ENCODE results near the gene ATXN2. TPM values are rescaled to one million over a fixed set of nuclear protein-coding genes. Genes with fewer than 3 reads are reported as not detected.

Gene ATXN2
- total and polyA plus RNA-seq, 2 donors from 2014 or later: 27.1 to 56.5 TPM

DNA sequence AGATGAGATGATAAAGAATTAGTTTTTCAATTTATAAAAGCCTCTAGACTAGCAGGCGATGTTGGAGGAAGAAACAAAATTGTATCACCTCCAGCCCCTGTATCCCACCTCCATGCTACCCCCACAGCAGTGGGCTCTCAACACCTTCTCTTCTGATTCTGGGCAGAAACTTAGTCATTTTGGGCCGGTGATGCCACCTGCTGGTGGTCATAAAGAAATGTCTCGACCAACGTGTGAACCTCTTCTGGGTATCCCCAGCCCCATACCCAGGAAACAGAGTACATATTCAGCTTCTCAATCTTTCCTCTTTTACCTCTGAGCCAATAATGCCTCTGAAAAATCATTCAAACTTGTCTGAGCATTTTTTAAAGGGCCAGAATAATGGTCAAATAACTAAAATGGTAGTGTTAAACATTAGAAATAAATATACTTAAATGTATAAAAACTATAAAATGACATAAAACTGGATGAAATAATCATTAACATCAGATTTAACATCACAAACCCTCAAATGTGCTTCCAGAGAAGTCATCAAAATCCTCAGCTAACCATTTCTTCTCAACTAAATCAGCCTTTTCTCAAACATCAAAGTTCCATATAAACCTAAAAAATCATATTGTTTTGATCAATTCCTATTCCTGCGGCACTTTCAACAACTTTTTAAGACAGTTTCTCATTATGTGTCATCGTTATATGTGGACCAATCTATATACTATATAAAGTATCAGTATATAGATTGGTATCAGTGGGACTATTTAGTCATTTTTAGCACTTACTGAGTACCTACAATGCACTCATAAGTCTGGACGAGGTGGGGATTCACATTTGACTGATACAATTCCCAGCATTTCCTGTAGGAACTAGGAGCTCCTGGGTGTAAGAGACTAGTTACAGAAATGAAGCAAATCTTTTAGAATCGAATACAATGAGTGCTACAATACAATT is 69.4 kb downstream of the ATXN2 start:
- no peaks in the 10 kb centered on the region for H3K27me3 ChIP-seq (ENCODE audit: control insufficient read depth, insufficient read depth, low read length)
- no peak overlapping the region for H3K27ac ChIP-seq (ENCODE audit: low read depth in 2 of 2, low read length in 2 of 2)
- H3K9me3 ChIP-seq (ENCODE audit: control insufficient read depth in 2 of 3, insufficient read depth in 1 of 3, low read length in 3 of 3): no peaks in the 10 kb centered on the region
- peaks cover 7 to 10% (median 7%) of the 10 kb centered on the region in 3 donors for H3K36me3 ChIP-seq (ENCODE audit: control insufficient read depth in 2 of 3, insufficient read depth in 3 of 3, low read length in 3 of 3)
- FAIRE-seq: no peak
- peak; percentile 61 for TF ChIP-seq CTCF (IDR thresholded peaks at IDR 0.05; ENCODE audit: borderline replicate concordance, extremely low read depth, insufficient read depth)
- peak in 4 of 5 donors; percentile 44 to 80 (median 54) for DNase-seq
- no peak overlapping the region for H3K9ac ChIP-seq (ENCODE audit: low read length in 3 of 3)
- intact Hi-C loops (cut with DNase I): no loop called here
- no peak overlapping the region for H3K4me3 ChIP-seq (ENCODE audit: low read length in 3 of 3)
- H3K4me1 ChIP-seq (ENCODE audit: control insufficient read depth in 2 of 3, insufficient read depth in 2 of 3, low read depth in 1 of 3, low read length in 3 of 3): no peaks in the 10 kb centered on the region

GRCh38 chr12:111523587-111524167 is 75.4 kb downstream of the ATXN2 start:
- TF ChIP-seq CTCF (IDR thresholded peaks at IDR 0.05; ENCODE audit: borderline replicate concordance, extremely low read depth, insufficient read depth): no peak
- DNase-seq (no peak), FAIRE-seq (no peak)
- no peak overlapping the region for H3K4me3 ChIP-seq (ENCODE audit: low read length in 3 of 3)
- intact Hi-C loops (cut with DNase I): no loop called here
- H3K9ac ChIP-seq (ENCODE audit: low read length in 3 of 3): no peak overlapping the region
- no peaks in the 10 kb centered on the region for H3K9me3 ChIP-seq (ENCODE audit: control insufficient read depth in 2 of 3, insufficient read depth in 1 of 3, low read length in 3 of 3)
- no peaks in the 10 kb centered on the region for H3K4me1 ChIP-seq (ENCODE audit: control insufficient read depth in 2 of 3, insufficient read depth in 2 of 3, low read depth in 1 of 3, low read length in 3 of 3)
- H3K27ac ChIP-seq (ENCODE audit: low read depth in 2 of 2, low read length in 2 of 2): no peak overlapping the region
- no peaks in the 10 kb centered on the region for H3K27me3 ChIP-seq (ENCODE audit: control insufficient read depth, insufficient read depth, low read length)
- H3K36me3 ChIP-seq (ENCODE audit: control insufficient read depth in 2 of 3, insufficient read depth in 3 of 3, low read length in 3 of 3): peaks cover 15 to 35% (median 21%) of the 10 kb centered on the region in 3 donors

- no peak for TF ChIP-seq CTCF (IDR thresholded peaks at IDR 0.05; ENCODE audit: borderline replicate concordance, extremely low read depth, insufficient read depth)
- Histone ChIP-seq H3K4me1 (ENCODE audit: control insufficient read depth in 2 of 3, insufficient read depth in 2 of 3, low read depth in 1 of 3, low read length in 3 of 3) (no peaks in the 10 kb centered on the region), H3K9me3 (ENCODE audit: control insufficient read depth in 2 of 3, insufficient read depth in 1 of 3, low read length in 3 of 3) (no peaks in the 10 kb centered on the region), H3K36me3 (ENCODE audit: control insufficient read depth in 2 of 3, insufficient read depth in 3 of 3, low read length in 3 of 3) (peaks cover 14 to 47% (median 20%) of the 10 kb centered on the region in 3 donors), H3K9ac (ENCODE audit: low read length in 3 of 3) (no peak overlapping the region), H3K4me3 (ENCODE audit: low read length in 3 of 3) (no peak overlapping the region), H3K27ac (ENCODE audit: low read depth in 2 of 2, low read length in 2 of 2) (no peak overlapping the region), H3K27me3 (ENCODE audit: control insufficient read depth, insufficient read depth, low read length) (no peaks in the 10 kb centered on the region)
- DNase-seq (no peak), FAIRE-seq (no peak)
- intact Hi-C loops (cut with DNase I): no loop called here
Measured at GRCh38 chr12:111521801-111522200, 77.3 kb downstream of the ATXN2 start.
